ENCODE data around the gene HSPA6. TPM values are rescaled to one million over a fixed set of nuclear protein-coding genes. Genes with fewer than 3 reads are reported as not detected.
"Not testable (repeated sequence)": the region's sequence is repeated elsewhere in the genome, so short reads cannot be mapped to it uniquely, and the experiment has no call there.

Gene HSPA6
- total RNA-seq, 1 experiment from 2014 or later: 0.28 TPM

DNA sequence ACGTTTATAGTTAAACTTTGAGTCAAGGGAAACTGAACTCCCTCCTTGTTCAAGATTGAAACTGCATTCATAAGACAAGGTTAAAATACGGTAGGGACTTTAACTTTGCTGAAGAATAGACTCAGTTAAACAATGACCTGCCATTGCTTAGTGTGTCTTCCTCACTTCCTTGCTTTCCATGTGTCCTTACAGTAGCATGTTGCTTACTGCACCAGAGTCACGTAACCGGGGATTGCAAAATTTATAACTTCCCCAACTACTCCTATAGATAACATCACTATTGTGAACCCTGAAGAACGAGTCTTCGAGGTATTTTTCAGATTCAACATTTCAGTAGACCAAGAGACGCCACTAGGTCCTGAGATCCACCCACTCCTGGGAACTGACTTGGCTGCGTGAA, 47.4 kb downstream of the HSPA6 start:
- H3K4me1 ChIP-seq (replicated peaks; ENCODE audit: insufficient read depth); H3K79me2 ChIP-seq (ENCODE audit: low read depth); H3F3A ChIP-seq (ENCODE audit: insufficient read depth, low read depth); intact Hi-C loops (cut with micrococcal nuclease; ENCODE audit: unreplicated experiment); POLR2A ChIA-PET (ENCODE audit: unreplicated experiment); H3K4me2 ChIP-seq; H3K27ac ChIP-seq; BruUV-seq (replicated peaks); DNase-seq; CTCF ChIA-PET; H3K9me3 ChIP-seq (ENCODE audit: insufficient read depth, low read depth); H3K4me3 ChIP-seq; H4K20me1 ChIP-seq (ENCODE audit: insufficient read depth); H2AFZ ChIP-seq; H3K36me3 ChIP-seq (ENCODE audit: low read depth); H3K27me3 ChIP-seq (ENCODE audit: insufficient read depth, low read depth); H3K9me2 ChIP-seq (ENCODE audit: insufficient read depth): not testable (repeated sequence)

Other genes starting within 250 kb of the HSPA6 start
- gene MPZ, start 214.6 kb upstream of the HSPA6 start, total RNA-seq (2021): 0.39 and 0.43 TPM in 2 replicates
- gene SDHC, start 210.2 kb upstream of the HSPA6 start, total RNA-seq (2021): 215 and 216 TPM in 2 replicates
- 1.5 TPM in 1 of 2 replicates, not detected in the other for gene CFAP126, start 156.7 kb upstream of the HSPA6 start, total RNA-seq (2021)
- gene FCGR2A, start 19.1 kb upstream of the HSPA6 start, total RNA-seq (2021): 0.57 TPM in 1 of 2 replicates, not detected in the other
- gene FCGR3A, start 25.3 kb downstream of the HSPA6 start, total RNA-seq (2021): not detected in 2 replicates
- not detected in 2 replicates for gene FCGR3B, start 106.6 kb downstream of the HSPA6 start, total RNA-seq (2021)
- not detected in 2 replicates for gene FCGR2B, start 138.6 kb downstream of the HSPA6 start, total RNA-seq (2021)
- gene FCRLA, start 182.7 kb downstream of the HSPA6 start, total RNA-seq (2021): 0.20 TPM in 1 of 2 replicates, not detected in the other
- 1.0 and 1.5 TPM in 2 replicates for gene FCRLB, start 197.0 kb downstream of the HSPA6 start, total RNA-seq (2021)
- 21.0 and 23.6 TPM in 2 replicates for gene DUSP12, start 225.2 kb downstream of the HSPA6 start, total RNA-seq (2021)
- gene ATF6, start 241.8 kb downstream of the HSPA6 start, total RNA-seq (2021): 14.6 and 19.5 TPM in 2 replicates

All from PC-9 (cell line).